Lung (tissue), 12 donors: ENCODE measurements around the gene DPP6. TPM values are rescaled to one million over a fixed set of nuclear protein-coding genes. Genes with fewer than 3 reads are reported as not detected.

Source experiments
- ATAC-seq: fragments of 200-7000 bp; cut with Tn5 transposase; one replicate; pipeline ENCODE4 v1.9.1; 2020; ENCODE audit warnings: moderate number of reproducible peaks; ENCODE audit not compliant: insufficient read depth, low FRiP score
- DNase-seq, 3 donors: peaks; one replicate each; pipeline ENCODE4 v3.0.0-alpha.2; 2013 to 2017
- H3K27ac ChIP-seq, 2 donors: one replicate each; pipeline ENCODE4 v1.5.1; 2013; ENCODE audit warnings: mild to moderate bottlenecking in 2 of 2, moderate library complexity in 2 of 2, control low read depth in 1 of 2, inconsistent platforms in 1 of 2, low read depth in 1 of 2, low read length in 1 of 2
- H3K27me3 ChIP-seq, 3 donors: one replicate each; pipeline ENCODE4 v1.5.1; 2013; ENCODE audit warnings: low read length in 2 of 3; ENCODE audit not compliant: control insufficient read depth in 3 of 3, insufficient read depth in 3 of 3
- H3K36me3 ChIP-seq, 4 donors: one replicate each; pipeline ENCODE4 v1.5.1; 2013; ENCODE audit warnings: low read length in 4 of 4, mild to moderate bottlenecking in 1 of 4, moderate library complexity in 1 of 4; ENCODE audit not compliant: control insufficient read depth in 4 of 4, insufficient read depth in 4 of 4
- H3K4me1 ChIP-seq, 5 donors: one replicate each; pipeline ENCODE4 v1.5.1; 2013; ENCODE audit warnings: low read length in 5 of 5, mild to moderate bottlenecking in 2 of 5, moderate library complexity in 1 of 5; ENCODE audit not compliant: control insufficient read depth in 5 of 5, insufficient read depth in 5 of 5
- H3K4me3 ChIP-seq: one replicate; pipeline ENCODE4 v1.5.1; 2013; ENCODE audit warnings: mild to moderate bottlenecking, control low read depth, moderate library complexity
- H3K9ac ChIP-seq, 2 donors: one replicate each; pipeline ENCODE4 v1.5.1; 2013; ENCODE audit warnings: low read length in 2 of 2, control low read depth in 1 of 2; ENCODE audit not compliant: insufficient read depth in 1 of 2
- H3K9me3 ChIP-seq, 4 donors: one replicate each; pipeline ENCODE4 v1.5.1; 2013; ENCODE audit warnings: low read length in 3 of 4, mild to moderate bottlenecking in 1 of 4, moderate library complexity in 1 of 4; ENCODE audit not compliant: control insufficient read depth in 4 of 4, insufficient read depth in 3 of 4
- WGBS, 2 donors: extraction: QIAGEN DNeasy Blood & Tissue Kit; methylation state at CpG; one replicate each; pipeline ENCODE4 v1.1.7; 2013; 5-methylcytosine and 5-hydroxymethylcytosine counted together
- polyA plus RNA-seq, 2 donors: library from polyadenylated mRNA; stranded (reverse); fragments of 200-250 nt; gene quantifications; one replicate each; pipeline ENCODE4 v1.2.1, GENCODE V29; 2013
- total RNA-seq, 2 donors: library from RNA; depleted of rRNA in 1 of 2; stranded (reverse); fragments of >200 nt in 1 of 2; gene quantifications; one replicate each; pipeline ENCODE4 v1.2.1, GENCODE V29; 2014 to 2021
- TF ChIP-seq, protein P1 (sequence below): IDR thresholded peaks from 2 replicates; pipeline ENCODE4 v1.5.1; 2012; ENCODE audit warnings: mild to moderate bottlenecking; ENCODE audit errors: control extremely low read depth, extremely low read depth
- donor health status: control.
- donor health status: control.
- donor health status: Bipolar disorder and iron deficiency.
- donor health status: healthy.
- donor health status: DM: yes; HTN: yes; CAD: no.

The DPP6 gene
- total and polyA plus RNA-seq, 4 donors, result 0.08 to 1.3 (median 0.75) TPM

DNA sequence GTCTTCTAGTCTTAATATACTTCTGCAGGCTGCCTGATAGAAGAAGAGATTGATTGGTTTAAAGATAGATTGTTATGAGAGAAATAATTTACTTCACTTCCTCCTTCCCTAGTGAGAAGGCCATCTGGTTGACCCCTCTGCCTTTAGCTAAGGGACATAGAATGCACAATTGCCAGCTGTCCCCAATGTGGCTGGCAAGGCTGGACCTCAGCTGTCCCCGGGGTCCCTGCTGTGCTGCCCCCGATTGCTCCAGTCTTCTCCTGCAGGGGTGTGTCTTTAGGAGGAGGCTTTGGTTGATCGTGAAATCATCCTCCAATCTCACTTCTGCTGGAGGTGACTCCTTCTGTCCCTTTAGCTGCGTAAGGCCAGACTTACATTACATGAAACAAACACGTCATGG lies 388.5 kb downstream of the DPP6 start:
- TF ChIP-seq, protein P1, sequence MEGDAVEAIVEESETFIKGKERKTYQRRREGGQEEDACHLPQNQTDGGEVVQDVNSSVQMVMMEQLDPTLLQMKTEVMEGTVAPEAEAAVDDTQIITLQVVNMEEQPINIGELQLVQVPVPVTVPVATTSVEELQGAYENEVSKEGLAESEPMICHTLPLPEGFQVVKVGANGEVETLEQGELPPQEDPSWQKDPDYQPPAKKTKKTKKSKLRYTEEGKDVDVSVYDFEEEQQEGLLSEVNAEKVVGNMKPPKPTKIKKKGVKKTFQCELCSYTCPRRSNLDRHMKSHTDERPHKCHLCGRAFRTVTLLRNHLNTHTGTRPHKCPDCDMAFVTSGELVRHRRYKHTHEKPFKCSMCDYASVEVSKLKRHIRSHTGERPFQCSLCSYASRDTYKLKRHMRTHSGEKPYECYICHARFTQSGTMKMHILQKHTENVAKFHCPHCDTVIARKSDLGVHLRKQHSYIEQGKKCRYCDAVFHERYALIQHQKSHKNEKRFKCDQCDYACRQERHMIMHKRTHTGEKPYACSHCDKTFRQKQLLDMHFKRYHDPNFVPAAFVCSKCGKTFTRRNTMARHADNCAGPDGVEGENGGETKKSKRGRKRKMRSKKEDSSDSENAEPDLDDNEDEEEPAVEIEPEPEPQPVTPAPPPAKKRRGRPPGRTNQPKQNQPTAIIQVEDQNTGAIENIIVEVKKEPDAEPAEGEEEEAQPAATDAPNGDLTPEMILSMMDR, result no peak
- H3K27ac ChIP-seq, result no peak overlapping the region
- no peak for DNase-seq
- H3K27me3 ChIP-seq, result no peaks in the 10 kb centered on the region
- H3K4me3 ChIP-seq, result no peak overlapping the region
- WGBS, 2 donors, result 83 to 84% methylated on average over 5 of the region's 5 CpGs
- no peak for ATAC-seq
- H3K9me3 ChIP-seq, result peaks cover 0 to 4% (median 0%) of the 10 kb centered on the region in 4 donors
- no peak overlapping the region for H3K9ac ChIP-seq
- H3K36me3 ChIP-seq, result no peaks in the 10 kb centered on the region
- H3K4me1 ChIP-seq, result no peaks in the 10 kb centered on the region

DNA sequence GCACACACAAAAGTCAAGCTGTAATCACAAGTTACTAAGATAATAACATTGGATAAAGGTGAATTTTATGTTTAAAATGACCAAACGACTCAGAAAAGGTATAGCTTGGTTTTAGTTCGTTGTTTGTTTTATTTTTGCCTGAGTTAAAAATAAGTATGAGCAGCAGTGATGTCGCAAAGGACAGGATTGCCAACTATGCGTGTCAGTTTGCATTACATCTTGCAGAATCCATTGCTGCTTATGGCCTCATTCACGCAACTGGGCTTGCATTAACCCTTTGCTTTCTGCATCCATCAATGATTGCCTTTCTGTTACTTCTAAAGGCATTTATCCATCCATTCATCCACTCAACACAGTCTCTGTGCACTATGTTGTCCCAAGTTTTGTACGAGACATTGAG lies 389.6 kb downstream of the DPP6 start:
- ATAC-seq (no peak), DNase-seq (no peak)
- no peaks in the 10 kb centered on the region for H3K27me3 ChIP-seq
- WGBS, 2 donors, result 52 to 62% methylated on average over 6 of the region's 6 CpGs
- no peak overlapping the region for H3K9ac ChIP-seq
- H3K9me3 ChIP-seq, result peaks cover 0 to 4% (median 0%) of the 10 kb centered on the region in 4 donors
- no peaks in the 10 kb centered on the region for H3K4me1 ChIP-seq
- TF ChIP-seq, protein P1, result no peak
- no peaks in the 10 kb centered on the region for H3K36me3 ChIP-seq
- no peak overlapping the region for H3K4me3 ChIP-seq
- no peak overlapping the region for H3K27ac ChIP-seq

DNA sequence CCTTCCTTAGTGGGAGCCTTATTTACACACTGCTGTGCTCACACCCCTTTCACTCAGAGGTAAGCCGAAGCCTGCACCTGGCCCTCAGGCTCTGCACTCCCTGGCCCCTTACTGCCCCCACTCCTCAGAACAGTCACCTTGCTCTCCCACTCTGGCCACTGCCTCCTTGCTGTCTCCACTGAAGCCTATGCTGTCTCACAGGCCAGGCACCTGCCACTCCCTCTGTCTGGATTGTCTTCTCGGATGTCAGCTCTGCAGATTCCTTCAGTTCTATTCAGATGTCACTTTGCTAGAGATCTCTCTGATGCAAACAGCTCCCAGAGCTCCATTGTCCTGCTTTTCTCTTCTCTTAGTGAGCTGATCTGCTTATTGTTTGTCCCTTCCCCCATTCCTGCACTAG lies 390.7 kb downstream of the DPP6 start:
- no peaks in the 10 kb centered on the region for H3K4me1 ChIP-seq
- H3K36me3 ChIP-seq, result no peaks in the 10 kb centered on the region
- 61 to 66% methylated on average over 2 of the region's 2 CpGs for WGBS, 2 donors
- peaks cover 0 to 4% (median 0%) of the 10 kb centered on the region in 4 donors for H3K9me3 ChIP-seq
- no peak overlapping the region for H3K4me3 ChIP-seq
- no peak for ATAC-seq
- DNase-seq, result no peak
- H3K27me3 ChIP-seq, result no peaks in the 10 kb centered on the region
- H3K9ac ChIP-seq, result no peak overlapping the region
- no peak overlapping the region for H3K27ac ChIP-seq
- TF ChIP-seq, protein P1, result no peak

DNA sequence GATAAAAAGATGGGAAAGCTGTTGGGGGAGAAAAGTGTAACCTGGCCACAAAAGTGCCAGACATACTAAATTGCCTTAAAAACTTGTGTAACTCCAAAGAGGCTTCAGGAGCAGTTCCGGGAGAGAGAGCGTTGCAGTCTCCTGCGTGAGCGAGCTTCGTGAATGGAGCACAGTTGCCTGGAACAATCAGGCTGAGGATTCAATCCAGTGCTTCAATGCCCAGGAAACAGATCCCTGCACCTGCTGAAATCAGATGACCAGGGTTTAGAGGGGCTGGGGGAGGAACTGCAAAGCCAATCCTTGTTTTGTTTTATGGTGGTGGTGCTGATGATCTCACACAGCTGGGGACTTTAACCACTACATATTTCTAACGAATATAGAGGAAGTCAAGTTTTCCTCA lies 398.3 kb downstream of the DPP6 start:
- H3K27me3 ChIP-seq, result no peaks in the 10 kb centered on the region
- H3K27ac ChIP-seq, result no peak overlapping the region
- no peak for DNase-seq
- H3K4me1 ChIP-seq, result no peaks in the 10 kb centered on the region
- TF ChIP-seq, protein P1, result no peak
- WGBS, 2 donors, result 69 to 76% methylated on average over 6 of the region's 6 CpGs
- no peak for ATAC-seq
- H3K36me3 ChIP-seq, result no peaks in the 10 kb centered on the region
- no peak overlapping the region for H3K9ac ChIP-seq
- peaks cover 0 to 8% (median 0%) of the 10 kb centered on the region in 4 donors for H3K9me3 ChIP-seq
- H3K4me3 ChIP-seq, result no peak overlapping the region
